ENCODE results near the gene P2RX2.

P2RX2 gene

DNA sequence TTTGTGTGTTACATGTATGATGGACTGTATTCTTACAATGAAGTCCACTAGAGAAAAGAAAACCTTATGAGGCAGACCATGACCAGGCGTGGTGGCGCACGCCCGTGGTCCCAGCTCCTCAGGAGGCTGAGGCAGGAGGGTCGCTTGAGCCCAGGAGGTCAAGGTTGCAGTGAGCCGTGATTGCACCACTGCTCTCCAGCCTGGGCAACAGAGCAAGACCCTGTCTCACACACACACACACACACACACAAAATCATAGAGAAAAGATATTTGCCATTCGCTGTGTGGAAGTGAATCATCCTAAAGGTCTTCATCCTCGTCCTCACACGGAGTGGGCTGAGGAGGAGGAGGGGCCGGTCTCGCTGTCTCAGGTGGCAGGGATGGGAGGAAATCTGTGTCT lies 40.5 kb upstream of the P2RX2 start:
- no peak for DNase-seq (ENCODE audit: low read depth)
- H3K4me3 ChIP-seq (ENCODE audit: low read depth, low read length), result no peak overlapping the region
- TF ChIP-seq, protein P1, sequence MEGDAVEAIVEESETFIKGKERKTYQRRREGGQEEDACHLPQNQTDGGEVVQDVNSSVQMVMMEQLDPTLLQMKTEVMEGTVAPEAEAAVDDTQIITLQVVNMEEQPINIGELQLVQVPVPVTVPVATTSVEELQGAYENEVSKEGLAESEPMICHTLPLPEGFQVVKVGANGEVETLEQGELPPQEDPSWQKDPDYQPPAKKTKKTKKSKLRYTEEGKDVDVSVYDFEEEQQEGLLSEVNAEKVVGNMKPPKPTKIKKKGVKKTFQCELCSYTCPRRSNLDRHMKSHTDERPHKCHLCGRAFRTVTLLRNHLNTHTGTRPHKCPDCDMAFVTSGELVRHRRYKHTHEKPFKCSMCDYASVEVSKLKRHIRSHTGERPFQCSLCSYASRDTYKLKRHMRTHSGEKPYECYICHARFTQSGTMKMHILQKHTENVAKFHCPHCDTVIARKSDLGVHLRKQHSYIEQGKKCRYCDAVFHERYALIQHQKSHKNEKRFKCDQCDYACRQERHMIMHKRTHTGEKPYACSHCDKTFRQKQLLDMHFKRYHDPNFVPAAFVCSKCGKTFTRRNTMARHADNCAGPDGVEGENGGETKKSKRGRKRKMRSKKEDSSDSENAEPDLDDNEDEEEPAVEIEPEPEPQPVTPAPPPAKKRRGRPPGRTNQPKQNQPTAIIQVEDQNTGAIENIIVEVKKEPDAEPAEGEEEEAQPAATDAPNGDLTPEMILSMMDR (IDR thresholded peaks at IDR 0.05; ENCODE audit: low read depth, low read length, missing control alignments), result no peak

DNA sequence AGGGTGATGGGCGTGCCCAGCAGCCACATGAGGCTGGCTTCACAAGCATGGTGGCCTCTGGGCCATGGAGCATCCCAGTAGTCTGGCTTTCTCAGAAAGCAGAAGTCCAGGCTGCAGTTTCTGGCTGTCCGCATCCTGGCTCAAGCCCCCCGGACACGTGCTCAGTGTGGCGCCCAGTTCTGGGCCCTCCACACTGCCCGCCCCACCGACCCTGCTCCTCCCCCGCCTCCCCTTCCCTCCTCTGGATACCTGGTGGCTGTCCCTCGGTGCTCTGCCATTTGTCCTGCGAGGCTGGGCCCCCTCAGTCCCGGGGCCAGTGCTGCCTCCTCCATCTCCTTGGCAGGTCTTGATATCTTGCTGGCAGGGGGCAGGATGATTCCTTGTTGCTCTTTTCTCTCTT lies 39.8 kb upstream of the P2RX2 start:
- H3K4me3 ChIP-seq (ENCODE audit: low read depth, low read length), result no peak overlapping the region
- TF ChIP-seq, protein P1 (IDR thresholded peaks at IDR 0.05; ENCODE audit: low read depth, low read length, missing control alignments), result no peak
- DNase-seq (ENCODE audit: low read depth), result no peak

DNA sequence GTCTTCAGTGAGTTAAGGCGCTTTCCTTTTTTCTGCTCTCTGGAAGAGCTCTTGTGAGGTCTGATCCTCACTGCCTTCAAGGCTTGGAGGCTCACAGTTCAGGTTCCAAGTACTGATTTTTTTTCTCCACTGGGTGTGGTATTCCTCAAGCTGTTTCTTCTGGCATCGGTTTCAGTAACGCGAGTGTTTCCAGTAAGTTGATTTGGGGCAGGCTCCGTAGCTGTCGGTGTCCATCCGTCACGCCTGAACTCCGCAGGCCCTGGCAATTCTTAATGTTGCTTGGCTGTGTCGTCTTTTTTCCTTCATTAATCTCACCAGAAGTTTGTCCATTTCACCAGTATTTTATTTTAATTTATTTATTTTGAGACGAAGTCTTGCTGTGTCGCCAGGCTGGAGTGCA lies 38.8 kb upstream of the P2RX2 start:
- TF ChIP-seq, protein P1 (IDR thresholded peaks at IDR 0.05; ENCODE audit: low read depth, low read length, missing control alignments), result no peak
- DNase-seq (ENCODE audit: low read depth), result no peak

DNA sequence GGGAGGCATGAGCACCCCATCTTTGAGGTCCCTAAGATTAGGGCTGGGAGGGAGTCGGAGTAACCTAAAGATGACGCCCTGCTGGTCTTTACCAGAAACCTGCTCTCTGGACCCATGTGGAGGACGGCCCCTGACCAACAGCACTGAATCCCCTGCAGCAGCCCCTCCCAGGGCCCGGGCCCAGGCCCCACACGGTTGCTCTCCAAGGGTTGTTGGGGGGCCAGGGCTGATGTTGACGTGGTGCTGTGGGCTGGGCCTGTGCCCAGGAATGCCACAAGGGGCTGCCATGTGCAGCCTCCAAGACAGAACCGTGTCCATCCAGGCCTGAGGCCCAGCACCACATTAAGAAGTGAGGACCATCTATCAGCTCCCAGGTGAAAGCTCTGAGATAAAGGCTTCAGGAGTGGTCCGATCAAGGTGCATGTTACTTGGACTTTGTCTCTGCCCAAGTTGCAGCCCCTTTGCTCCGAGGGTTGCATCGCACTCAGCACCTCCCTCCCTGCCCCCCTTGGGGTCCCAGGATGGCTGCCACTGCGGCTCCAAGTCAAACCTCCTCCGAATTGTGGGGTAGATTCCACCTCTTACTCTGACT lies 37.8 kb upstream of the P2RX2 start:
- H3K4me3 ChIP-seq (ENCODE audit: low read depth, low read length), result no peak overlapping the region
- TF ChIP-seq, protein P1 (IDR thresholded peaks at IDR 0.05; ENCODE audit: low read depth, low read length, missing control alignments), result no peak
- DNase-seq (ENCODE audit: low read depth), result no peak

More for the DNA sequence above, 38.8 kb upstream of the P2RX2 start:
- no peak overlapping the region for H3K4me3 ChIP-seq (ENCODE audit: low read depth, low read length)

DNA sequence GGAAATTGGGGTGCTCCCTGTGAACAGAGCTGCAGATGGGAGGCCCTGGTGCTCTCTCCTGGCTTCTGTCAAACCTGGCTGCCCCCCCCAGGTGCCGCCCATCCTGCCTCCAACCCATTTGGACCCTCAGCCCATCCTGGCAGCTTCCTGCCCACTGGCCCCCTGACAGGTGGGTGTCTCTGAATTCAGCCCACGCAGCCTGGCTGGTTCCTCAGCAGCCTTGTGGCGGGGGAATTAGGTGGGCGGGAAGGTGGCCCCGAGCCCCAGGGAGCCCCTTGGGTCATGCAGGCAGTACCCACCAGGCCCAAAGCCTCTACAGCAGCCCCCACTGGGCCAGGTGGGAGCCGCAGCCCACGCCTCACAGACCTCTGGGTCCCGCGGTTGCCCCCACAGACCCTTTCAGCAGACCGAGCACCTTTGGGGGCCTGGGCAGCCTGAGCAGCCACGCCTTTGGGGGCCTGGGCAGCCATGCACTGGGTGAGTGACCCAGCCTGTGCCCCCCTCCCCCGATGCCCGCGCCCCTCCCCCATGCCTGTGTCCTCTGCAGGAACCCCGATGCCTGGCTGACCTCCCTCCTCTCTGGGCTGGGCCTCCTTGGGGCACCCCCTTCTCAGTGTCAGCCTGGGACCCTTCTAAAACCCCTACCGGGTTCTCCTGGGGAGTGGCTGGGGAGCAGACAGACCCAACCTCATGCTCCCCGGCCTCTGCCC lies 37.1 kb upstream of the P2RX2 start:
- no peak overlapping the region for H3K4me3 ChIP-seq (ENCODE audit: low read depth, low read length)
- DNase-seq (ENCODE audit: low read depth), result no peak
- TF ChIP-seq, protein P1 (IDR thresholded peaks at IDR 0.05; ENCODE audit: low read depth, low read length, missing control alignments), result no peak

DNA sequence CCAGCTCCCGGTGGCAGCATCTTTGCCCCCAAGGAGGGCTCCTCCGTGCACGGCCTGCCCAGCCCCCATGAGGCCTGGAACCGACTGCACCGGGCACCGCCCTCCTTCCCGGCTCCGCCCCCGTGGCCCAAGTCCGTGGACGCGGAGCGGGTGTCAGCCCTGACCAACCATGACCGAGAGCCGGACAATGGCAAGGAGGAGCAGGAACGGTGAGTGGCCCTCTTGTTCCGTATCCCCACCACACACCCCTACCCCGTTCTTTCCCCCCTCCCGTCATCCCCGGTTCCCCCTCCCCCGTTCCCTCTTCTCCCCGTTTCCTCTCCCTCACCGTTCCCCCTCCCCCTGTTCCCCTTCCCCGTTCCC lies 36.5 kb upstream of the P2RX2 start:
- DNase-seq (ENCODE audit: low read depth), result no peak
- TF ChIP-seq, protein P1 (IDR thresholded peaks at IDR 0.05; ENCODE audit: low read depth, low read length, missing control alignments), result no peak
- no peak overlapping the region for H3K4me3 ChIP-seq (ENCODE audit: low read depth, low read length)
